NCI-H82 treated with DMSO at 0.1 percent for 48 hours (cell line): ENCODE data around the gene DSC2.

Source experiments
- DNase-seq: peaks from one replicate; lab custom pipeline; 2025; ENCODE audit not compliant: unreplicated experiment; lab: John Stamatoyannopoulos, UW

DSC2 gene

GRCh38 chr18:31099450-31100230 lies 2.6 kb downstream of the DSC2 start:
- no peak for DNase-seq

- DNase-seq, result no peak
Observed at GRCh38 chr18:31098878-31099277, 3.3 kb downstream of the DSC2 start.

GRCh38 chr18:31097666-31098065 lies 4.6 kb downstream of the DSC2 start:
- no peak for DNase-seq

GRCh38 chr18:31093880-31094279 lies 8.3 kb downstream of the DSC2 start:
- DNase-seq, result no peak

- no peak for DNase-seq
Observed at GRCh38 chr18:31093294-31093693, 8.9 kb downstream of the DSC2 start.

- no peak for DNase-seq
Observed at GRCh38 chr18:31091350-31091749, 10.9 kb downstream of the DSC2 start.

- DNase-seq, result no peak
Observed at GRCh38 chr18:31088532-31088931, 13.7 kb downstream of the DSC2 start.

- no peak for DNase-seq
Observed at GRCh38 chr18:31079973-31080372, 22.2 kb downstream of the DSC2 start.

- DNase-seq, result no peak
Observed at GRCh38 chr18:31077878-31078277, 24.3 kb downstream of the DSC2 start.

GRCh38 chr18:31072175-31072574 lies 30.0 kb downstream of the DSC2 start:
- no peak for DNase-seq

GRCh38 chr18:31070206-31070605 lies 32.0 kb downstream of the DSC2 start:
- no peak for DNase-seq

- no peak for DNase-seq
Observed at GRCh38 chr18:31066266-31066665, 36.0 kb downstream of the DSC2 start.

- no peak for DNase-seq
Observed at GRCh38 chr18:31065036-31065773, 37.0 kb downstream of the DSC2 start.

- no peak for DNase-seq
Observed at GRCh38 chr18:31064130-31064529, 38.1 kb downstream of the DSC2 start.

- no peak for DNase-seq
Observed at GRCh38 chr18:31061945-31062344, 40.3 kb downstream of the DSC2 start.

- DNase-seq, result no peak
Observed at GRCh38 chr18:31058897-31059296, 43.3 kb downstream of the DSC2 start.

GRCh38 chr18:31057917-31058316 lies 44.3 kb downstream of the DSC2 start:
- DNase-seq, result no peak

GRCh38 chr18:31057051-31057450 lies 45.2 kb downstream of the DSC2 start:
- DNase-seq, result no peak

GRCh38 chr18:31056296-31056695 lies 45.9 kb downstream of the DSC2 start:
- no peak for DNase-seq

- no peak for DNase-seq
Observed at GRCh38 chr18:31050635-31051034, 51.6 kb downstream of the DSC2 start.

- no peak for DNase-seq
Observed at GRCh38 chr18:31049189-31049588, 53.0 kb downstream of the DSC2 start.

GRCh38 chr18:31048216-31048615 lies 54.0 kb downstream of the DSC2 start:
- no peak for DNase-seq
